HG02884 (cell line): Measurements from ENCODE around the gene CNOT1.
"Not testable (repeated sequence)": the region's sequence is repeated elsewhere in the genome, so short reads cannot be mapped to it uniquely, and the experiment has no call there.

ENCODE experiments used
- ATAC-seq: cut with Tn5 transposase; IDR thresholded peaks from one replicate; pipeline ENCODE4 v1.9.1; 2021; ENCODE audit warnings: mild to moderate bottlenecking, moderate library complexity; ENCODE audit not compliant: unreplicated experiment

The CNOT1 gene

DNA sequence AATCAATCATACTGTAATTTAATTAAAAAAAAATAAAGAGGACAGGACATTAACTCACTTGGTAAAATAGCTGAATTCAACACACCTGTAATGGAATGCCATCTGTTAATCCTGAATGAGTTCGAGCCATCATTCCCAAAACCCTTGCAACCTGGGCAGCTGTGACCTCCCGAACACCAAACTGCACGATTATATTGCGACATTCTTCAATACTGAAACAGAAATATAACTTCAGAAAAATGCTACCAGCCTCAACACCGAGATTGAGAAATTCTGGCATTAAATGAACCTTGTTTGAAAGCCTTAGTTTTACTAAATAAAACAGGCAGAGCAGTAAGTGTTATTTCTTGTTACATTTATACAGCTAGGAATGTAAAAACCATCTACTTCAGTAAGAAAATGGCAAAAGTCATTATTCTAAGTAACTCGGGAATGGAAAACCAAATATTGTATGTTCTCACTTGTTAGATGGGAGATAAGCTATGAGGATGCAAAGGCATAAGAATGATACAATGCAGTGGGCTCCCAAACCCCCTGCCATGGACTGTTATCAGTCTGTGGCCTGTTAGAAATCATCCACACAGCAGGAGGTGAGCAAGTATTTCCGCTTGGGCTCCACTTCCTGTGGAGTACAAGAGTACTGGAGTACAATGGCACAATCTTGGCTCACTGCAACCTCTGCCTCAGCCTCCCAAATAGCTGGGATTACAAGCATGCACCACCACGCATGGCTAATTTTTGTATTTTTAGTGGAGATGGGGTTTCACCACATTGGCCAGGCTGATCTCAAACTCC lies 46.5 kb downstream of the CNOT1 start:
- ATAC-seq: no peak

- ATAC-seq: no peak
These were observed 47.5 kb downstream of the CNOT1 start for GRCh38 chr16:58582133-58582532.

- ATAC-seq: no peak
These were observed 50.0 kb downstream of the CNOT1 start for GRCh38 chr16:58579587-58579986.

GRCh38 chr16:58578642-58579041 lies 51.0 kb downstream of the CNOT1 start:
- ATAC-seq: no peak

DNA sequence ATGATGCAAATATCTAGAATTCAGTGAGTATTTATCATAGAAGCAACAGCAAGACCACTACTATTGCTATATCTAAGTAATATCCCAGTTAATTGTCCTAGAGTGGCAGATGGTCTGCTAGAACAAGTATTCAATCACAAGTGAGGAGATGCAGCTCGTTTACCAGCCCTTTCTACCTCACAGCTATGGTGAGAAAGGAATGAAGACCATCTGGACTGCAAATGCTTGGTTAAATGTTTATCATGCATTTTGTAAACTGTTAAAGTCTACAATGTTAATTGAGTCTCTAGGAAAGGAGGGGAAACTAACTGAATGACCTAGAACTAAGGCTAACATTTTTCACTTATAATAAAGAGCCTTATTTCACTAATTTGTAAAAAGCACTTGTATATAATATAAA lies 52.5 kb downstream of the CNOT1 start:
- no peak for ATAC-seq

- ATAC-seq: no peak
These were observed 54.7 kb downstream of the CNOT1 start for GRCh38 chr16:58574895-58575294.

- not testable (repeated sequence) for ATAC-seq
These were observed 63.9 kb downstream of the CNOT1 start for GRCh38 chr16:58565697-58566096.

DNA sequence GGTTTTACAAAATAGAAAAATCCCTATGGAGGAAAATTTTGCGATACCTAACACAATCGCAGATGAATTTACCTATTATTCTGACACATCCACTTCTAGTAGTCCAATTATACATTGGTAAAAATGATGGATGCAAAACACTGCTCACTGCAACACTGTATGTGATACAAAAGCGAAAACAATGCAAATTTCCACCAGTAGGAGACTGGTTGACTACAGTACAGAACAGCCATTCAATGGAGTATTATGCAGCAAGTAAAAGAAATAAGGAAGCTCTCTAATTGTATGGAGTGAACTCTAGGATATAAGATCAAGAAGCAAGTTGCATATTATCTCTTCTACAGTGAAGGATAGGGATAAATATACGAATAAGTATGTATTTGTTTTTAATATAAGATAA lies 65.9 kb downstream of the CNOT1 start:
- no peak for ATAC-seq

- no peak for ATAC-seq
These were observed 66.4 kb downstream of the CNOT1 start for GRCh38 chr16:58563235-58563634.

DNA sequence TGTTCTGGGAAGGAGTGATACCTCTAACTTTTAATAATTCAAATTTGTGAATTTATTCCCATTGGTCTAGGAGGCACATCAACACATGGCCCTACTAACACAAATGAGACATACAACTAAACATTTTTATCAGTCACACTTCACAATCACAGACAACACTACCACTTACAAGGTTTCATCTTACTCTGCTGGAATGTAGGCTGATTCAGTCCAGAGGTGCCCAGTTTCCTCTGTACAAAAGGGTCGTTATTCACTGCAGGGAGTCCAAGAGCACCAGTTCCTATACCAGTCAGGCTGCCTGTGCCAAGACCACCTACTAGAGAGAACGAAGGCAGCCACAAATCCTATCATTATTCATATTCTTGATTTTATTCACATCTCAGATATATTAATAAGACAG lies 72.9 kb downstream of the CNOT1 start:
- ATAC-seq: no peak

- ATAC-seq: no peak
These were observed 78.1 kb downstream of the CNOT1 start for GRCh38 chr16:58551496-58551895.

GRCh38 chr16:58548378-58548777 lies 81.2 kb downstream of the CNOT1 start:
- no peak for ATAC-seq

- ATAC-seq: no peak
These were observed 85.9 kb downstream of the CNOT1 start for GRCh38 chr16:58543685-58544084.

DNA sequence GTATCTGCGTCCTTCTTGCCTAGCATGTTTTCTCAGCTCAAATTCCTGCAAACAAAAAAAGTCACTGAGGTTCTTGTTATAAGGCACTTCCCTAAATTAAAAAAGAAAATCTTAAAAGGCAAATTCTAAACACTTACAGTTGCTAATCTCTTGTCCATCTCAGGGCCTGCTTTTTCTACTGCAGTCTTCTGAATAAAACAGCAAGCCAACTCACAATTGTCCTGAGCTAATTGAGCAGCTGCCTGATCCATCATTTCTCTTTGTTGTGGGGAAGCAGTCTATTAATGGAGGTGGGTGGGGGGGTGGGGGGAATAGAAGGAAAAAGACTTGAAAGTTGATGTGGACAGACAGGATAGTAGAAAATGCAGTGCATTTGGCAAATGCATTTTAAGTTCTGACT lies 87.3 kb downstream of the CNOT1 start:
- ATAC-seq: no peak

GRCh38 chr16:58541711-58542110 lies 87.9 kb downstream of the CNOT1 start:
- no peak for ATAC-seq

DNA sequence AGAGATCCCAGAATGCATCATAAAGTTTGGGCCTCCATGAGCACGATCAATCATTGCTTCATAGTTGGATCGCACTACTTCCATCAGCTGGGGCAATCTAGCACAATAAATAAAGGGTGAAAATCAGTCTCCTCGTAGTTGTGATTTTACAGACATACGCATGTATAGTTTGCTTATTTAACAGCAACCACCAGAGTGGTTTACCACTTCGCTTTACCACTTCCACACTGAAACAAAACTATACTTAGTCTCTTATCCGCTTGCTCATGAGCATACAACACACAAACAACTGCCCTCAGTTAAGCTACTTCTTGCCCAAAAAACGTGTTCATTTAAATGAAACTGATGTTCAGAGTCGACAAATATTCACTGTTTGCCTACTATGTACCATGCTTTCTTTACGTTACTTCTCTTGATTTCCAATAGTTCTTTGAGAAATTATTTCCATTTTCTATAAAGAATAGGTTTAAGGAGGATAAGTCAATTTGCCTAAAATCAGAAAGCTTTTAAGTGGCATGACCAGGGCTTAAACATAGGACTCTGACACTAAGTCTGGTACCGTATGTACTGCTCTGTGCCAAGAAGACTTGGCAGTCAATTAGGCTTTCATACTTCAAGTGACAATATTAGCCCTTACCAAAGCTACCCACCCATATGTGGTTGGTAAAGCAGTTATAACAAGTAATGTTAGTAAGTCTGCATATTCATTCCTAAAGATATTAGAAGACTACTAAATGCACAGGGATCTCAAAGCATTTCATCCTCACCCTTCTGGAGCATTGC lies 92.3 kb downstream of the CNOT1 start:
- no peak for ATAC-seq

DNA sequence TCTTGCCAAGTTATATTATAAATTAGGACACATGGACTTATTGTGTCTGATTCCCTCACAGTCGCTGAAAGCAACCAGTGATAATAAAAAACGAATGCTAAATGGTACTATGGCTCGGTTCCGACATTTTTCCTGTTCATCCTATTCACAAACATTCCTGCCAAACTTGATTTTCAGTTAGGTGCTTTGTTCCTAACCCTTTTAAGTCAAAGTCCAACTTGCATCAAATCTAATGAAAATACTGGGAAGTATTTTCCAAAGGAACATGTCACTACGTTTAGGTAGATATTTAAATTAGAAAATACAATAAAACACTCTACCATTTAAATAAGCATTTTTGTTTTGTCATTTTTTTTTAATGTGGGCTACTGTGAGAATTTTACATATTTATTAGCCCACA lies 93.3 kb downstream of the CNOT1 start:
- no peak for ATAC-seq

DNA sequence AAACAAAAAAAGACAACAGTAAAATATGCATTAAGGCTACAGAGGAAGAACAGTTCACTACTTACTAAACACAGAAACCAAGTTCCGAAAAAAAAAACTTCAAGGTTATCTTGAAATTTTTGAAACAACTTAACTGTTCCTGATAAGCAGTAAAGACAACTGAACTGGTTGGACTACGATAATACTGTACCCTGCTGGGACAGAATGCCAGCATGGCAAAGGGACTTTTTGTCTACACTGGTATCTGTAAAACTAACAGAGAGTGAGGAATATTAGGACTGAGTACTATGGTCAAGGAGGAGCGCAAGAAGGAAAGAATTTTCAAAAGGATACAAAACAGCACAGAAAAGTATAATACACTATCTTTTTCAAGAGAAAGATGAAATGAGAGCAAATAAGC lies 94.5 kb downstream of the CNOT1 start:
- no peak for ATAC-seq

DNA sequence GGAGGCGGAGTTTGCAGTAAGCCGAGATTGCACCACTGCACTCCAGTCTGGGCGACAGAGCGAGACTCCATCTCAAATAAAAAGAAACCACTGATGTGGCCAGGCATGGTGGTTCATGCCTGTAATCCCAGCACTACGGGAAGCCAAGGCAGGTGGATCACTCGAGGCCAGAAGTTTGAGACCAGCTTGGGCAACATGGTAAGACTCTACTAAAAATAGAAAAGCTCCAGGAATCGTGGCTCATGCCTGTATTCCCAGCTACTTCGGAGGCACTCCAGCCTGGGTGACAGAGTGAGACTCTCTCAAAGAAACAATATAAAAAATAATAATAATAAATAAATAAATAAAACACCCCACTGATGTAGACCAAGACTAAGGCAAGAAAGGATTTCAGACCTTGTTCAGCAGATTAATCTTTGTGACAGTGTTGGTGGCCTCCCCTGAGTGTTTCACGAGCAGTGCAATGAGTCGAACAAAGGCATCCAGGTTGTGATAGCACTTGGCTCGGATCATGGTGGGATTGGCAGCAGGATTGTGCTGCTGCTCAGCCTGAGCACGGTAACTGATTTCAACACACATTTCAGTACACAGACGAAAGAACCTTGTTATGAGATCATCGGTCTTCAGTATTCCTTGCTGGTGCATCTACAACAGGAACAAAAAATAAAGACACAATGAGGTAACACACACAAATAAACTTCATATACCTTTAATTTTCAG lies 95.7 kb downstream of the CNOT1 start:
- no peak for ATAC-seq

DNA sequence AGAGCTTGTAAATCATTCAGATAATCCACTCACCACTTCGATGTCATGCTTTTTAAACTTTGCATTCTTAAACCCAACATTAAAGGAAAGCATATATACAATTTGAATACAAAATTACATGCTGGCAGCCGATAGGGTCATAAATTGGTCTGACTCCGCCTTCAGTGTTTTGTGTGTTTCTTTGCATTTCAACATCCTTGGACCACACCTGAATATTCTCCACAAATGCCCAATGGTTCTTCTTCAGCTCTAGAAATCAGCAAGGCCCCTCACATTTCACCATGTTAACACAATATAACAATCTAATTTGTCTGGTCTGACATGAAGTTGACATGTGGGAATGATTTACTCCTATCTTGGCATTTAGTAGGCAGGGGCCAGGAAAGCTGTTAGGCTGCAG lies 97.2 kb downstream of the CNOT1 start:
- ATAC-seq: no peak

GRCh38 chr16:58530179-58530578 lies 99.4 kb downstream of the CNOT1 start:
- ATAC-seq: no peak

DNA sequence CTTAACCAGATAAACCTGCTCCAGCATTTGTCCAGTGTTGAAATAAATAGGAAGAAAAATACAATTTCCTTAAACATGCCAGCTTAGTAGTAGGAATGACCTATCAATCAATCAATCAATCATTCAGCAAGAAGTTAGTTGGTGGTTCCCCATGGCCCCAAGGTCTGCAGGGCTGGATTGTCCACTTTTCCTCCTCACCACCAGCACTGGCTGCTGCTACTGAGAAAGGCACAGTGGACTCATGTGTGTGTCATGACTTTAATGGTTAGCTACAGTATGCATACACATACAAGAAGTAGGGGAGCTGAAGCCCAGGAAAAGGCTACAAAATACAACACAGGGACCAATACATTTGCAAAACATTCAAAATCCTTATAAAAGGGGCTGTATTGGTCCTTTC lies 109.9 kb downstream of the CNOT1 start:
- ATAC-seq: no peak
